GM12865 (cell line): ENCODE measurements around the gene KCTD4.

ENCODE experiments used
- DNase-seq: peaks from one replicate; pipeline ENCODE4 v3.0.0; 2010; ENCODE audit warnings: low read depth
- H3K4me3 ChIP-seq: 2 replicates; pipeline ENCODE4 v1.5.1; 2011; ENCODE audit warnings: mild to moderate bottlenecking, low read depth, low read length, control low read depth
- TF ChIP-seq, protein P1 (sequence below): IDR thresholded peaks from 2 replicates; pipeline ENCODE4 v1.5.1; 2011; ENCODE audit warnings: low read length, control low read depth, low read depth, inconsistent platforms; ENCODE audit not compliant: insufficient read depth; ENCODE audit errors: missing control alignments

Gene KCTD4

DNA sequence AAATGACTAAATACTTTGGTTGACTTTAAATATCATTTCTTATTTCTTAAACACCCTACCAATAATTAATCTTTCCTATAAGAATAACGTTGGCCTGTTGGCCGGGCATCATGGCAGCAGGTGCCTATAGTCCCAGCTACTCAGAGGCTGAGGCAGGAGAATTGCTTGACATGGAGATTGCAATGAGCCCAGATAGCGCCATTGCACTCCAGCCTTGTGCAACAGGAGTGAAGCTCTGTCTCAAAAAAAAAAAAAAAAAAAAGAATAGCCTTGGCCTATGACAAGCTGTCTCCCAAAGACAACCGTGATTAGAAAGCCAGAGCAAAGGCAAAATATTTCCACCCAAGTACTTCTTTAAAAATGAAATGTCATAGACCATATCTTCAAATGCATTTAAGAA is 24.5 kb upstream of the KCTD4 start:
- H3K4me3 ChIP-seq: no peak overlapping the region
- TF ChIP-seq, protein P1, sequence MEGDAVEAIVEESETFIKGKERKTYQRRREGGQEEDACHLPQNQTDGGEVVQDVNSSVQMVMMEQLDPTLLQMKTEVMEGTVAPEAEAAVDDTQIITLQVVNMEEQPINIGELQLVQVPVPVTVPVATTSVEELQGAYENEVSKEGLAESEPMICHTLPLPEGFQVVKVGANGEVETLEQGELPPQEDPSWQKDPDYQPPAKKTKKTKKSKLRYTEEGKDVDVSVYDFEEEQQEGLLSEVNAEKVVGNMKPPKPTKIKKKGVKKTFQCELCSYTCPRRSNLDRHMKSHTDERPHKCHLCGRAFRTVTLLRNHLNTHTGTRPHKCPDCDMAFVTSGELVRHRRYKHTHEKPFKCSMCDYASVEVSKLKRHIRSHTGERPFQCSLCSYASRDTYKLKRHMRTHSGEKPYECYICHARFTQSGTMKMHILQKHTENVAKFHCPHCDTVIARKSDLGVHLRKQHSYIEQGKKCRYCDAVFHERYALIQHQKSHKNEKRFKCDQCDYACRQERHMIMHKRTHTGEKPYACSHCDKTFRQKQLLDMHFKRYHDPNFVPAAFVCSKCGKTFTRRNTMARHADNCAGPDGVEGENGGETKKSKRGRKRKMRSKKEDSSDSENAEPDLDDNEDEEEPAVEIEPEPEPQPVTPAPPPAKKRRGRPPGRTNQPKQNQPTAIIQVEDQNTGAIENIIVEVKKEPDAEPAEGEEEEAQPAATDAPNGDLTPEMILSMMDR: no peak
- no peak for DNase-seq

DNA sequence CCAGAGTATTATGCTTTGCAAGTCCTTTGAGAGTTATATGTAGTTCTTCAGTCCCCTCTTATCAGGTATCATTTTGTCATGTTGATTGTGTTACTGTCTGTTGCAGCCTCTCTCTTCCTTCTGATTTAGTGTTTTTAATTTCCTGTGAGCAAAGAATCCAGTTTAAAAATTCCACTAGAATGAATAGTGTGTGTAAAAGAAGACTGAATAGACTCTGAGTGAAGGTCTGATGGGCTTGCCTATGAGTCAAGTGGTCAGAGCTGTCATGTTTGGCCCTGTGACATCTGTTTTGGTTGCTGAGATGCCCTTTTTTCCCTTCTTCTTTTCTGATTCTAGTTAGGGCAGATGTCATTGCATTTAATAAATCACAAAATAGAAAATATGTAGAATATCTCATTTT is 23.3 kb upstream of the KCTD4 start:
- no peak for DNase-seq
- TF ChIP-seq, protein P1: no peak
- no peak overlapping the region for H3K4me3 ChIP-seq

DNA sequence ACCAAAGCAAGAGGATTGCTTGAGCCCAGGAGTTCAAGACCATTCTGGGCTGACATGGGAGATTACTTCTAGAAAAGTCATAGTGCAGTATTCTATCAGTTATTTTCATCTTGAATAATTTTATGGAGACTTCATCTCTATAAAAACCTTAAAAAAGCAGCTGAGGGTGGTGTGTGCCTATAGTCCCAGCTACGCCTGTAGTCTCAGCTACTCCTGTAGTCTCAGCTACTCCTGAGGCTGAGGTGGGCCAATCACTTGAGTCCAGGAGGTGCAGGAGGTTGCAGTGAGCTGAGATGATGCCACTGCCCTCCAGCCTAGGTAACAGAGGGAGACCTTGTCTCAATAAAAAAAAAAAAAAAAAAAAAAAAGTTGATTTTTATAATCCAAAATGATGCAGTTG is 22.1 kb upstream of the KCTD4 start:
- no peak for DNase-seq
- H3K4me3 ChIP-seq: no peak overlapping the region
- TF ChIP-seq, protein P1: no peak

DNA sequence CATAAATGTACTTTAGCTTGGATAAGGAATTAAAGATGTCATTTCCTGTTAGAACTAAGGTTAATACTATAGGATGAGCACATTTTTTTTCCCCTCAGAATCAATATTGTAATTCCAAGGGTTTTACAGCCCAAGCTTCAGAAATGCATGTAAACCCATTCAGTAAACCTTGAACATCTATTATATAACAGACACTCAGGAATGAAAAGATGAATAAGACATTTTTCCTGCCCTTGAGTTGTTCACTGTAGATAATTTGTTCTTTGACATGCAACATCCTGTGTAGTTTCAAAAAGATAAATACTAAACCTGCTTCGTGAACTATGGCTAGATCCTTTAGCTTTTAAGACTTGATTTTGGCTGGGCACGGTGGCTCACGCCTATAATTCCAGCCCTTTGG is 21.7 kb upstream of the KCTD4 start:
- no peak for DNase-seq
- TF ChIP-seq, protein P1: no peak
- no peak overlapping the region for H3K4me3 ChIP-seq

DNA sequence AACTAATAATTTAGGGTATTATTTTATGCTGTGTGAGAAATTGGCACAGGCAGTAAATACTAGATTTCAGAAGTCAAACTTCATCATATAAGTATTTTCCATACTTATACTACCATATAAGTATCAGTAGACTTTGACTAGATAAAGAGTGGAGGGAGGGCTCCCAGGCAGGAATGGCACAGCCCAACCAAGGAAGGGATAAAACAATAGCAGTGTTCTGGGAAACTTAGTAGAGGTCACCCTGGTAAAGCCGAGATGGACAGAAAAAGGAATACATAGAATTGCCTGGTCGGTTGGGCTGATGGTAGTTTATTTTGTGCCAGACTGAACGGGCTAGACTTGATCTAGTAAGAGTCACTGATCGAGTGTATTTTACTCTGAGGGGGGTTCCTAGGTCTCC is 19.6 kb upstream of the KCTD4 start:
- no peak for DNase-seq
- H3K4me3 ChIP-seq: no peak overlapping the region
- TF ChIP-seq, protein P1: no peak

DNA sequence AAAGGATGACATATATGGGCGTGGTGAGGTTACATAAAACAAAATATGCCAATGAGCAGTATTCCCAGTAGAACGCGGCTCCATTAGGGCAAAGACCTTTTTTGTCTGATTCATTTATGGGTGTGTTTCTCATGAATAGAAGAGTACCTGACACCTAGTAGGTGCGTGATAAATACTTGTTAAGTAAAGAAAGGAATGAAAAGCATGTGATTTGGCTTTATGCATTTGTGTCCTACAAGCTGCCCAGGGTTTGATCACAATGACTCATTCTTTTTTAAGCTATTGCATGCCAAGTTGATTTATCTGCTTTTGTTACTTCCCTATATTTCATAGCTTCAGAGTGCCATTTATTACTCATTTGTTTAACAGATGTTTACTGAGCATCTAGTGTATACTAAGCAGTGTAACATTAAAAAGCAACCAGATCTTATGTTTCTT is 19.1 kb upstream of the KCTD4 start:
- TF ChIP-seq, protein P1: no peak
- no peak overlapping the region for H3K4me3 ChIP-seq
- DNase-seq: no peak

DNA sequence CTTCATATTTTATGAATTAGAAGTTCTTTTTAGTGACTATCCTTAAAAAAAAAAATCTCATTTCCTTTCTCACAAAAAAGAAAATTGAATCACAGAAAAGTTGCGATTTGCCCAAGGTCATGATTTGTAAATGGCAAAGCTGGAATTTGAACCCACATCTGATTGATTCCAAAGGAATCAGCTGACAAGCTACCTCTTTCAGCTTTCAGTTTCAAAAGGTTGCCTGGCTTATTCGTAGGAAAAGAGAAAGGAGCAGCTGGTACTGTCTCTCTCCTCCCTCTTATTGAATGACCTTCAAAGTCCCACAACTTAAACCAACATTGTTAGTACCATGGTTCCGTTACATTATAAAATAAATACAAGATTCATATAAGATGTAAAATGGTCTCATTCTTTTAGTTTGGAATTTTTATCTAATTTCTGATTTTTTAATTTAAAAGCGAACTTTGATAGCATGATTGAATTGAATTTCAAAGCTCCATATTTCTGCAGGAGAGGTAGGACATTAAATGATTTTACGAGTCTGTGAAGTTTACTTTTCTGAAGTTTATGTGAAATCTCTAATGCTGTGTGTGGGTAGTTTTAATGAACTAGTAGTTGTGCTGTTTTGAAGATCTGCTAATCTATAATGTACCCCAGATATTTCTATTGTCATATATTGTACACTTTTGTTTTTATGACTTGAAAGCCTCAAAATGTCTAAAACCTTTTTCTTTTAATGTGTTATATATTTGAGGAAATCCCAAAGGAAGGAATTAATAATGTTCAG is 18.5 kb upstream of the KCTD4 start:
- H3K4me3 ChIP-seq: no peak overlapping the region
- no peak for DNase-seq
- TF ChIP-seq, protein P1: no peak
